DMS114 treated with DMSO at 0.1 percent for 48 hours (cell line): Measurements from ENCODE around the gene CRACDL.
"Not testable (repeated sequence)": the region's sequence is repeated elsewhere in the genome, so short reads cannot be mapped to it uniquely, and the experiment has no call there.

ENCODE experiments used
- DNase-seq: peaks from one replicate; lab custom pipeline; 2025; ENCODE audit not compliant: unreplicated experiment; lab: John Stamatoyannopoulos, UW

Gene CRACDL

GRCh38 chr2:98886066-98886554 is 49.9 kb downstream of the CRACDL start:
- no peak for DNase-seq

- DNase-seq, result no peak
Measured at GRCh38 chr2:98884658-98885057, 51.4 kb downstream of the CRACDL start.

GRCh38 chr2:98883780-98884211 is 52.2 kb downstream of the CRACDL start:
- DNase-seq, result no peak

- no peak for DNase-seq
Measured at GRCh38 chr2:98882971-98883779, 52.9 kb downstream of the CRACDL start.

- DNase-seq, result no peak
Measured at GRCh38 chr2:98882368-98882767, 53.7 kb downstream of the CRACDL start.

- no peak for DNase-seq
Measured at GRCh38 chr2:98881153-98881650, 54.8 kb downstream of the CRACDL start.

- no peak for DNase-seq
Measured at GRCh38 chr2:98880266-98881152, 55.5 kb downstream of the CRACDL start.

GRCh38 chr2:98877658-98878057 is 58.4 kb downstream of the CRACDL start:
- DNase-seq, result not testable (repeated sequence)

- no peak for DNase-seq
Measured at GRCh38 chr2:98876741-98877140, 59.3 kb downstream of the CRACDL start.

GRCh38 chr2:98875746-98876145 is 60.3 kb downstream of the CRACDL start:
- DNase-seq, result no peak

- DNase-seq, result no peak
Measured at GRCh38 chr2:98875081-98875728, 60.8 kb downstream of the CRACDL start.

- no peak for DNase-seq
Measured at GRCh38 chr2:98874186-98874689, 61.8 kb downstream of the CRACDL start.

- no peak for DNase-seq
Measured at GRCh38 chr2:98872526-98872925, 63.5 kb downstream of the CRACDL start.

GRCh38 chr2:98871506-98871905 is 64.5 kb downstream of the CRACDL start:
- DNase-seq, result no peak

GRCh38 chr2:98870516-98871158 is 65.4 kb downstream of the CRACDL start:
- DNase-seq, result no peak

GRCh38 chr2:98869870-98870269 is 66.2 kb downstream of the CRACDL start:
- DNase-seq, result no peak

GRCh38 chr2:98869272-98869641 is 66.8 kb downstream of the CRACDL start:
- no peak for DNase-seq

- DNase-seq, result no peak
Measured at GRCh38 chr2:98868548-98869271, 67.3 kb downstream of the CRACDL start.

- DNase-seq, result no peak
Measured at GRCh38 chr2:98867539-98868309, 68.3 kb downstream of the CRACDL start.
